CD4-positive, alpha-beta T cell treated with Interleukin-4 for 4 hours (primary cell): ENCODE data around the gene CYSLTR2.
"Not testable (repeated sequence)": the region's sequence is repeated elsewhere in the genome, so short reads cannot be mapped to it uniquely, and the experiment has no call there.

Experiments used
- DNase-seq: peaks from one replicate; pipeline ENCODE4 v3.0.0-alpha.2; 2020

CYSLTR2 gene

GRCh38 chr13:48645845-48646244, 7.9 kb upstream of the CYSLTR2 start:
- DNase-seq, result no peak

- no peak for DNase-seq
These were observed 6.9 kb upstream of the CYSLTR2 start for GRCh38 chr13:48646791-48647190.

- DNase-seq, result no peak
These were observed 6.1 kb upstream of the CYSLTR2 start for GRCh38 chr13:48647625-48648024.

- no peak for DNase-seq
These were observed 5.3 kb upstream of the CYSLTR2 start for GRCh38 chr13:48648446-48648845.

GRCh38 chr13:48652851-48653471, 768 bp upstream of the CYSLTR2 start:
- no peak for DNase-seq

GRCh38 chr13:48654511-48654910, 782 bp downstream of the CYSLTR2 start:
- no peak for DNase-seq

GRCh38 chr13:48655291-48655690, 1.6 kb downstream of the CYSLTR2 start:
- DNase-seq, result no peak

- no peak for DNase-seq
These were observed 2.9 kb downstream of the CYSLTR2 start for GRCh38 chr13:48656608-48657007.

- no peak for DNase-seq
These were observed 6.8 kb downstream of the CYSLTR2 start for GRCh38 chr13:48660361-48661076.

GRCh38 chr13:48661107-48661506, 7.4 kb downstream of the CYSLTR2 start:
- DNase-seq, result no peak

- no peak for DNase-seq
These were observed 8.5 kb downstream of the CYSLTR2 start for GRCh38 chr13:48662226-48662625.

GRCh38 chr13:48667136-48667535, 13.4 kb downstream of the CYSLTR2 start:
- no peak for DNase-seq

GRCh38 chr13:48671421-48671820, 17.7 kb downstream of the CYSLTR2 start:
- not testable (repeated sequence) for DNase-seq

- no peak for DNase-seq
These were observed 21.5 kb downstream of the CYSLTR2 start for GRCh38 chr13:48675247-48675646.

- no peak for DNase-seq
These were observed 24.6 kb downstream of the CYSLTR2 start for GRCh38 chr13:48678316-48678715.

GRCh38 chr13:48679941-48680680, 26.4 kb downstream of the CYSLTR2 start:
- DNase-seq, result no peak

- DNase-seq, result no peak
These were observed 27.1 kb downstream of the CYSLTR2 start for GRCh38 chr13:48680756-48681392.

GRCh38 chr13:48681905-48682304, 28.2 kb downstream of the CYSLTR2 start:
- DNase-seq, result no peak

- DNase-seq, result no peak
These were observed 28.7 kb downstream of the CYSLTR2 start for GRCh38 chr13:48682436-48682835.

- DNase-seq, result no peak
These were observed 33.0 kb downstream of the CYSLTR2 start for GRCh38 chr13:48686636-48687210.

- DNase-seq, result no peak
These were observed 33.5 kb downstream of the CYSLTR2 start for GRCh38 chr13:48687249-48687648.

GRCh38 chr13:48693998-48694397, 40.3 kb downstream of the CYSLTR2 start:
- no peak for DNase-seq

GRCh38 chr13:48695776-48696175, 42.0 kb downstream of the CYSLTR2 start:
- no peak for DNase-seq
